IMR-90 (cell line): ENCODE measurements around the gene NBEA.
"Not testable (repeated sequence)": the region's sequence is repeated elsewhere in the genome, so short reads cannot be mapped to it uniquely, and the experiment has no call there.

Experiments used
- CTCF ChIP-seq: conservative IDR thresholded peaks from 2 replicates; pipeline ENCODE4 v1.5.1; 2012; ENCODE audit warnings: mild to moderate bottlenecking, low read depth, low read length, improper control_type of control experiment
- FOS ChIP-seq: fragments of 150-350 bp; IDR thresholded peaks from 2 replicates; pipeline ENCODE4 v1.6.1; 2016; ENCODE audit warnings: low read depth, low read length
- MAFK ChIP-seq: IDR thresholded peaks from 2 replicates; pipeline ENCODE4 v1.6.1; 2012; ENCODE audit warnings: low read depth, low read length, improper control_type of control experiment
- MXI1 ChIP-seq: IDR thresholded peaks from 2 replicates; pipeline ENCODE4 v1.6.1; 2012; ENCODE audit warnings: low read depth, mild to moderate bottlenecking, low read length, moderate library complexity, borderline replicate concordance
- NFE2L2 ChIP-seq: fragments of 150-350 bp; IDR thresholded peaks from 2 replicates; pipeline ENCODE4 v1.6.1; 2016; ENCODE audit warnings: low read depth, mild to moderate bottlenecking, low read length
- POLR2A ChIP-seq: IDR thresholded peaks from 2 replicates; pipeline ENCODE4 v1.6.1; 2012; ENCODE audit warnings: mild to moderate bottlenecking, low read depth, low read length
- RAD21 ChIP-seq: IDR thresholded peaks from 2 replicates; pipeline ENCODE4 v1.6.1; 2012; ENCODE audit warnings: low read length, improper control_type of control experiment
- RCOR1 ChIP-seq: IDR thresholded peaks from 2 replicates; pipeline ENCODE4 v1.6.1; 2012; ENCODE audit warnings: mild to moderate bottlenecking, low read length, improper control_type of control experiment; ENCODE audit not compliant: insufficient replicate concordance
- USF2 ChIP-seq: fragments of 150-350 bp; IDR thresholded peaks from 2 replicates; pipeline ENCODE4 v1.6.1; 2017; ENCODE audit warnings: mild to moderate bottlenecking, antibody characterized with exemption, low read length, low read depth

- TF ChIP-seq CTCF, MXI1, POLR2A, NFE2L2, USF2, RAD21, RCOR1, FOS: not testable (repeated sequence)
- peak; percentile 24; the same call in 1 of the 2 replicates for TF ChIP-seq MAFK
Measured at GRCh38 chr13:34985199-34985598, 43.1 kb downstream of the NBEA start.
